Activated CD4-positive, CD25-positive, alpha-beta regulatory T cell treated with anti-CD3 and anti-CD28 coated beads, Interleukin-2, amount 50 U/mL, for 72 hours (primary cell): ENCODE results near the gene SRGAP2.
"Not testable (repeated sequence)": the region's sequence is repeated elsewhere in the genome, so short reads cannot be mapped to it uniquely, and the experiment has no call there.

Experiments
- DNase-seq: peaks from one replicate; pipeline ENCODE4 v3.0.0; 2021

Gene SRGAP2

DNA sequence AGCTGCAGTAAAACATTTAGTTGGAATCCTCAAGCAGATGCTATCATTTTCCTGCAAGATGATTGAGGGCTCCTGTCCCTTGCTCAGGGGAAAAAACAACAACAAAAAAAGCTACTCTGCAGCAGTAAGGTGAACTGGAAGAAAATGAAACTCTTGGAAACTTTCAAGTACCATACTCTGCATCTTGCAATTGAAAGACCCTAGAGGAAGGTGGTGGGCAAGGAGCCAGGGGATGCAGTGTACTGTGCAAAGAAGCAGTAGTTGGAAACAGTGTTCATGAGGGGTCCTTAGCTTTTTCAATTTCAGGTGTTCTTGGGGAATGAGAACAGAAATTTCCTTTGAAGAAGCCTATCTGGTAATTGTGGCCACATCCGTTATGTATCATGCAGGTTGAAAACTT lies 7.5 kb downstream of the SRGAP2 start:
- DNase-seq = not testable (repeated sequence)

DNA sequence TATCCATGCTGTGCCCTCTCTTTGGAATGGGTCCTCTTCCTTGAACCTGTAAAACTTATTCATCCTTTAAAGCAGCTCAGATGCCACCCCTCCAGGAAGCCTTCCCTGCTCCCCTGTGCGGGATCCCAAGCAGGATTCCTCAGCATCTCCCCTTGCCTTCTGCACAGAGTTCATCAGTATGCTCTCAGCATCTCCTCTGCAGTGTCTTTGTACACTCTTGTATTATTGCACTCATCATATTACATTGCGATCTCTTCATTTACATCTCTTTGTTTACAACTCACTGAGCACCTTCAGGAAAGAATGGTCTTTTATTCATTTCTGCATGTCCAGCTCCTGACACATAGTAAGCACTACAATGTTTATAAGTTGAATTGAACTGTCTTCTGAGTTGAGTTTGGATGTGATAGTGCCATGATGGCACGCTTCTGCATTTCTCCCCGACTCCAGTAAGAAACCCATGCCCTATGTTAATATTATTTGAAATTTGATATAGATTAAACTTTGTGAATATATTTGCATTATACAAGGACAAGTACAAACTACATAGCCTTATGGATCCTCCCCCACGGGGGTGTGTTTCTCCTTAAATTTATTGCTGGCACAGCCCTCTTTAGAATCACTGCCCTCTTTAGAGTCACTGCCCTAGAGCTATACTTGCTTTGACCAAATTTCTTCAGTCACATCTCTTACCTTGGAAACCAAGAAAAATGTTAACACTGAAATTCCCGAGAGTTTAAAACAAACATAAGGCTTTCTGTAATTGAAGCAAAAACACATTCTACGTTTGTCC lies 12.5 kb downstream of the SRGAP2 start:
- not testable (repeated sequence) for DNase-seq

DNA sequence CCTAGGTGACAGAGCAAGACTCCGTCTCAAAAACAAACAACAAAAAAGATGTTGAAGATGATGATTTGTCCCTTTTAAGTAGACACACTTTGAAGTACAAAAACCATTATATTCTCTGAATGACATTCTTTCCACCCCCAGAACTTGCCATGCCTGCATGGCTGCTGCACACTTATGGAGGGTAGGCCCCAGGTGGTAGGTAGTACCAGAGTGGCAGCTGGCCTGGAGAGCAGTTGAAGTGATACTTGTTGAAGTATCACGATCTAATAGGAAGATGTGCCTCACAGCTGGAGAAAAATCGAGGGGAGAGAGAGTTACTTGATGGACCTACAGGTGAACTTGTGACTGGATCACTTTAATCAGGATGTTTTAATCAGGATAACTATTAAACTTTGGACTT lies 14.9 kb downstream of the SRGAP2 start:
- not testable (repeated sequence) for DNase-seq

- DNase-seq = not testable (repeated sequence)
Observed at GRCh38 chr1:206218765-206219164, 15.4 kb downstream of the SRGAP2 start.

DNA sequence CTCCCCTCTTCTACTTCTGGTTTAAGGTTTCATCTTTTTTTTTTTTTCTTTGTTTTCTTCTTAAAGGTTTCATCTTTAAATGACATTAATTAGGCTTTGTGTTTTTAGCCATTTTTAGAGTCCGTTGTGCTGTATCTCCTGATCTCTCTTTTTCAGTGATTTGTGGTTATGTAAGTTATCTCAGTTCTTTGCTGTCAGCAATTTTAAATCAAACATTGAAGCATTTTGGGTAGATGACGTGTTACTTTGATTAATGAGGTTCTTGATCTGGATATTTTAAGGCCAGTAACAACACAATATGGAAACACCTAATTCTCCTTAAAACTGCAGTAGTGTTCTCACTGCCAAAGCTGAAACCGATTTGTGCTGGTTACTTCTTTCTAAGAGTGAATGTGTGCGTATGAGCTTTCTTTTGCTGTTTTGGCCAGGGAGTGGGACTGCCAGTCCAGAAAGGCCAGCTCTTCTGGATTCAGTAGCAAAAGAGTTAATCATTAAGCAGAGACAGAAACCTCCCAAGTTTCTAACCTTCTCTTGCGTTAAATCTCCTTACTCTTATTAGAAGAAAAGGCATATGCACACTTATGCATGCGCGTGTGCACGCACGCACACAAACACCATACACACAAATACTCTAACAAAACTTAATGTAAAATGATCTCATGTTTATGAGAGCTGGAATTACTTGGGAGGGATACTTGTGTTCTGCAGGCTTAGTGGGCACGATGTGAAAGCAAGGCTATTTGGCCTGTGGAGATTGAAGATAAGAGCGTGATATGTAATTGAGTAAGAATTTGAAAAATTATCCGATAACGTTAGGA lies 16.4 kb downstream of the SRGAP2 start:
- DNase-seq = not testable (repeated sequence)

DNA sequence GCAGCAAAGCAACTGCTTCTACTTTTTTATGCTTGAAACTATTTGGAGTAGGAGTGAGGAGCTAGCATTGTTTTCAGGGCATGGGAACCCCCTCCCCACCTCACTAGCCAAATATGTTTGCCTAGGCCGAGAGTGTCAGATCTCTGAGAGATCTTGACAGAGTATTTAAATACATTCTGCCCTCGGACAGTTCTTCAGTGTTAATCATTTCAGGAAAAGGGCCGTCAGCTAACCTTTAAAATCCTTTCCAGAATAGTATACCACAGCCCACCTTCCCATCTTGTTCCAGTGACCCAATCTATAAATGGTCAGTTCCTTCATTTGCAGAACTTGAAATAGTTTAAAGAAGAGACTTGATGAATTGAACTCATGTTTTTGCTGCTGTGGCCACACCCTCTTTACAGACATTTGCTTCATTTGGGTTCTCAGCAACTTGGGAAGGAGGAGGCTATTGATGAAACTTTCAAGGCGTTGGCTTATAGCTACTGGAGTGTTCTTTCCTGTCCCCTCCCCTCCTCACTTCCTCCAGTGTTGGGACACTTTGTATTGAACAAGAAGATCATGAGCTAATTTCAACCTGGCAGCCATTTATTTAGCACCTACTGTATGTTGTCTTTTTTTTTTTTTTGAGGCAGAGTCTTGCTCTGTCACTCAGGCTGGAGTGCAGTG lies 17.1 kb downstream of the SRGAP2 start:
- DNase-seq = not testable (repeated sequence)

GRCh38 chr1:206221585-206221984 lies 18.2 kb downstream of the SRGAP2 start:
- DNase-seq = not testable (repeated sequence)

GRCh38 chr1:206224190-206224776 lies 20.9 kb downstream of the SRGAP2 start:
- not testable (repeated sequence) for DNase-seq

DNA sequence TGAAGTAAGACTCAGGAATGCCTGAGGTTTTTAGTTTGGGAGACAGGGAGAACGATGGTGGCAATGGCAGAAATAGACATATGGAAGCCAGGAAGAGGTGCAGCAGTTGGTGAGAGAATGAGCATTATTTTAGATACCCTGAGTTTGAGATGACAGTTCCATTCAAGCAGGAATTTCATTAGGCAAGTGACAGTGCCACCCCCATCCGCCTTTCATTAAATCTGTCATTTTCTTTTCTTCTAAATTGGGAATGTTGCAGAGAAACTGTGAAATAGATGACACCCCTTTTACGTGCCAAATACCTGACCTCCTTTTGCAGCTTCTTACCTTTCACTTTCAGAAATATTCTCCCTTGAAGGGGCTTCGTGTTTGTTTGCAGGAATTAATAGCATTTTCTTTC lies 22.0 kb downstream of the SRGAP2 start:
- DNase-seq = not testable (repeated sequence)

GRCh38 chr1:206226886-206227285 lies 23.5 kb downstream of the SRGAP2 start:
- not testable (repeated sequence) for DNase-seq

GRCh38 chr1:206229286-206229685 lies 25.9 kb downstream of the SRGAP2 start:
- DNase-seq = not testable (repeated sequence)

GRCh38 chr1:206231989-206232388 lies 28.6 kb downstream of the SRGAP2 start:
- DNase-seq = not testable (repeated sequence)

DNA sequence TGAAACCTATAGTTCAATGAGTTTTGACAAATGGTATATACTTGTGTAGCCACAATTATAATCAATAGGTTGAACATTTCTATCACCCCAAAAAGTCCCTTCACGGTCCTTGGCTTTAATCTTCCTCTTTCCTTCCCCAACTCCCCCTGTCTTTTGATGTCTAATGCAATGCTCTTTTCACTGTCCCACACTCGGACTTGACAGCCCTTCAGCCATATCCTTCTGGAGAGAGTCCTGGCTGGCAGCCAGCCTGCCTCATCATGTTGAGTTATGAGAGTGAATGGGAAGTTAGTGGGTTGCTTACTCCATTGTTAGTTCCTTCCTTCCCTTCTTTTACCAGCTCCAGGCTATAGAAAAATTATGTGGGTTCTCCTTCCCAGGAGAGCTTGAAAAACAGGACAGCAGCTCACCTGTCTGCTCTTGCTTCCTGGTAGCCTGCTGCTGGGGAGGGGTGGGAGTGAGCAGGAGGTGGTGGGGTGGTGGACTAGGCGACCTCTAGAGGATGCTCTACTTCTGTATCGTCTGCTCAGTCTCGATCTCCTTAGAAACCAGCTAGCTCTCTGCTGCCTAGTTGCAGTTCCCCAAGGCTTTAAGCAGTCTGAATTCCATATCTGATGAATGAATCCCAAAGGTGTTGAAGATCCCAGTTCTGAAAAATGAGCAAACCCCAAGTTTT lies 29.8 kb downstream of the SRGAP2 start:
- not testable (repeated sequence) for DNase-seq

- not testable (repeated sequence) for DNase-seq
Observed at GRCh38 chr1:206234189-206234916, 31.0 kb downstream of the SRGAP2 start.

GRCh38 chr1:206235190-206235589 lies 31.8 kb downstream of the SRGAP2 start:
- DNase-seq = not testable (repeated sequence)

GRCh38 chr1:206240288-206240687 lies 36.9 kb downstream of the SRGAP2 start:
- DNase-seq = not testable (repeated sequence)

- not testable (repeated sequence) for DNase-seq
Observed at GRCh38 chr1:206243335-206243734, 40.0 kb downstream of the SRGAP2 start.

- not testable (repeated sequence) for DNase-seq
Observed at GRCh38 chr1:206245479-206245878, 42.1 kb downstream of the SRGAP2 start.

- DNase-seq = not testable (repeated sequence)
Observed at GRCh38 chr1:206246129-206246886, 43.0 kb downstream of the SRGAP2 start.

- not testable (repeated sequence) for DNase-seq
Observed at GRCh38 chr1:206250953-206251681, 47.8 kb downstream of the SRGAP2 start.
